NCI-H2107 (cell line): ENCODE measurements around the gene B4GALNT1.
"Not testable (repeated sequence)": the region's sequence is repeated elsewhere in the genome, so short reads cannot be mapped to it uniquely, and the experiment has no call there.

ENCODE experiments used
- DNase-seq: peaks from one replicate; lab custom pipeline; 2025; lab: John Stamatoyannopoulos, UW

B4GALNT1 gene

DNA sequence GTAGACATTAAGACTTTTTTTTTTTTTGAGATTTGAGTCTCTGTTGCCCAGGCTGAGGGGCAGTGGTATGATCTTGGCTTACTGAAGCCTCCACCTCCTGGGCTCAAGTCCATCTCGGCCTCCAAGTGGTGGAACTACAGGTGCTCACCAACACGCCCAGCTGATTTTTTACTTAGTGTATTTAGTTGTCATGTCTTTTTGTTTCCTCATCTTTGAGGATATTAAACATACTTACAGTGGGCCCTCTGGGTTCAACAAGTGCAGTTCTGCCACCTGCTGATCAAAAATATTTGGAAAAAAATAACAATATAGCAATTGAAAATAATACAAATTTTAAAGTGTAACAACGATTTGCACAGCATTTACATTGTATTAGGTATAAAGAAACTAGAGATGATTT lies 4.4 kb upstream of the B4GALNT1 start:
- no peak for DNase-seq

DNA sequence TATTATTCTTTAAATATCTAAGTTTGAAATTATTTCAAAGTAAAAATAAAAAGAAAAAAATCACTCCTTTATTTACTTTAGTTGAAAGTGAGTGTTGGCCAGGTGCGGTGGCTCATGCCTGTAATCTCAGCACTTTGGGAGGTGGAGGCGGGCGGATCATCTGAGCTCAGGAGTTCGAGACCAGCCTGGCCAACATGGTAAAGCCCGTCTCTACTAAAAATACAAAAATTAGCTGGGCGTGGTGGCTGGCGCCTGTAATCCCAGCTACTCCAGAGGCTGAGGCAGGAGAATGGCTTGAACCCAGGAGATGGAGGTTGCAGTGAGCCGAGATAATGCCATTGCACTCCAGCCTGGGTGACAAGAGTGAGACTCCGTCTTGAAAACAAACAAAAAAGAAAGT lies 3.7 kb upstream of the B4GALNT1 start:
- DNase-seq: not testable (repeated sequence)

DNA sequence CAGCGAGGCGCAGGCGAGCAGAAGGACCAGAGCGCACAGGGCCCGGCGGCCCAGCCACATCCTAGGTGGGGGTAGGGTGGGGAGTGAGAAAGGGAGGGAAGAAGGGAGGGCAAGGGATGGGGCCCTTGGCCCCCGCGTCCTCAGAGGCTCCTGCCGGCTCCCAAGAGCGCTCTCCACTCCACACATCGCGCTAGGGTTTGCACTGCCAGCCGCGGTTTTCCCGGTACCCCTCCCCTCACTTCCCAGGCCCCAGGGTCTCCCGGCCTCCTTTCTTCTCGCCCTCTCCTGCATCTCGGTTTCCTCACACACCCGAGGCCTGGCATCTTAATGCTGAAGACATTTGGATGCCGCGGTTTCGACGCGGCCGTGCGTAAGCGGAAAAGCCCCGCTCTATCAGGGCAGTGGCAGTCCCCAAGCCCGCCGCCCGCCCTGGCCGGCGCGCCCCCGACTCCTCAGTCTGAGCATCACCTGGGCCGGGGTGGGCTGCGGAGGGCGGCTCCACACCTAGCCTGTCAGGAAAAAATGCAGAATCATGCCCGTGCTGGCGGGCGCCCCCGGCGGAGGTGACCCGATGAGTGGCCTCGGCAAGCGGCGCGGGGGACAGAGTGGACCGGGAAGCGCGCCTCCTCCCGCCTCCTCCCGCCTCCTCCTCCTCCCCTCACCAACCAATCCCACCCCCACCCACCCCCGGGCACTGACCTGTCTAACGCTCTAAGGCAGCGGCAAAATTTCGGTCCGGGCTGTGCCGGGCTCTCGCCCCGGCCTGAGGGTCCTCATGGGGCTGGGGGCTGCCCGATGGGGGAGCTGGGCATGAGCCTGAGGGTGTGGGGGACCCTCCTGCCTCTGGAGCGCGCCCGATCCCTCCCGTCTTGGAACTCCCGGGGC lies 686 bp downstream of the B4GALNT1 start:
- no peak for DNase-seq

- DNase-seq: no peak
Measured at GRCh38 chr12:57631566-57632072, 1.4 kb downstream of the B4GALNT1 start.

GRCh38 chr12:57630891-57631433 lies 2.0 kb downstream of the B4GALNT1 start:
- no peak for DNase-seq

DNA sequence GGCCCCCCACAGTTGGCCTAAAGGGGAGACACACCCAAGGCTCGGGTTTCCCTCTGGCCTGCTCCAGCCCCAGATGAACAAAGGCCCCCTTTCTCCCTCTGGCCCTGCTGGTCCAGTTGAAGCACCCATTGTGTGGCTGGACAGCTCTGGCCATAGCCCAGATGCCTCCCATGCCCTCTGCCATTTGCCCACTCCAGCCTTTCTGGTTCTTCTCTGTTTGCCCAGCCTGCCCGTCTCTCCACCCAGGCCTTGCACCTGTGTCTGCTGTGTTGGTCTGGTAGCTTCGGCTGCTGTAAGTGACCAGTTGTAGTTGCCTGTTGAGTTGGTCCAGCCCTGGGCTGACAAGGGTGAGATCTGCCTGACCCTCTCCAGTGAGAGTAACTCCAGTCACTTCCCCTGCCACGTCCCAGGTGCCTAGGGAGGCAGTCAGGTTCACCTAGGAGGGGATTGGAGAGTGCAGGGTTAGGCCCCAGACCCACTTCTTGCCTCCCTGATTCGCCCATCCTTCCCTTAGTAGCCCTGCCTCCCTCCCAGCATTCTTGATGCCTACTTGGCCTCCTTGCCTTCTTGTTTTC lies 3.0 kb downstream of the B4GALNT1 start:
- DNase-seq: no peak

DNA sequence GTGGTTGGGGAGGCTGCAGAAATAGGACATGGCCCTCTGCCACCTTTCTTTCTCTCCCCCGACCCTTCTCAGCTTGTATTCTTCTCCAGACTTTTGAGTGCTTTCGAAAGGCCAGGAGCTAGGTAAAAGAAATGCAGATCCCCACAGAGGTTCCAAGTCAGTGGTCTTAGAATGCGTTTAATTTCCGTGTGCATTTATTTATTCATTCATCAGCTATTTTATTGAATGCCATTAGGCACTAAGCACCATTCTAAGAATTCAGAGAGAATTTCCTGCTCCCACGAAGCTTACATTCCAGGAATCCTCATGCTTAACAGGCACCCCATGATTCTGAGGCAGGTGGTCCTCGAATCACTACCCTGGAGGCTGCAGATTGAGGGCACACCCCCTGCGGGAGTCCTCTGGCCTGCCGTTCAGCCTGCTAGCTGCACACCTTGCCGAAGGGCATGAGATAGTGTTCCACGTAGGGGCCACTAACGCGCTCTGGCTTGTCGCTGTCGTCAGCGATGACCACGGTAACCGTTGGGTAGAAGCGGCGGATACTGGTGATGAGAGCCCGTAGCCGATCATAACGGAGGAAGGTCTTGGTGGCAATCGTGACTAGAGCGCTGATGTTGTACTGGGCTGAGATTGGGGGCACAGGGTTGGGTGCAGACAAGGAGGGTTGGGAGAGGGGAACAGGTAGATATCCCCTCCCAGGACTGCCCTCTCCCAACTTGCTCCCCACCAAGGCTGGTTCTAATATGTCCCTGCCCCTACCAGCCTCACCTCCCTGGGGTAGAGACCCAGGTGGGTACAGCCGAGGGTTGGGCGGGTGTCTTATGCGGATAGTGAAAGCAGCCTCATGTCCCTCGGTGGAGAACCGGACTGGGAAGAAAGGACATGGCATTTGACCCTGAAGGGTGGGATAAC lies 4.5 kb downstream of the B4GALNT1 start:
- no peak for DNase-seq

DNA sequence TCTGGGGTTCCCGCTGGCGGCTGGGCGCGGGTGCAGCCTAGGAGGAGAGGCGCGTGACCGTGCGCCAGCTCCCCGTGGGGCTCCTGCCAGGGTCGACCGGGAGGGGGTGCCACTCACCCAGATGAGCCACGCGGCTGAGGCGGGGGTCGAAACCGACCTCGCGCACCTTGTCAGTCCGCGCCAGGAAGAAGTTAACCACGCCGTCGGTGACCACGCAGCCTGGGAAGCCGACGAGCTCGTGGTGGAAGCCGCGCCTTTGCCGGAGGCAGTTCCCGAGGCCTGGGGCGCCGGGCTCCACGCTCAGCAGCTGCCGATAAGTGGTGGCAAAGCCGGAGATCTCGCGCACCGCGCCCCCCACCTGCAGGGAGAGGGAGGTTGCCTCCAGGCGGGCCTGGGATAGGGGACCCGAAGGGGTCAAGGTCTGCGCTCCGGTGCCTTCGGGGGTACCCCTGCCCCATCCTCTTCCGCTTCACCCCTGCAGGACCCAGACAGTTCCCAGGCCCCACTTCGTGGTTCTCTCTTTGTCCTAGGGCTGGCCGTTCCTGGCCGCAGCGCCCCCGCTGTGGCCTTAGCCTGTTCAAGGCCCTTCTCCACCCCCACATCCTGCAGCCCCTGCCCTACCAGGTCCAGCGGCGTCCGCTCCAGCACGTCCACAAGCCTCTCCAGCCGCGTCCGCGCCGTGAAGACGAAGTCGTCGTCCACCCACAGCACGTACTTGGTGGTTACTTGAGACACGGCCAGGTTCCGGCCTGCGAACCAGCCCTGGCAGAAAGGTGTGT lies 5.3 kb downstream of the B4GALNT1 start:
- no peak for DNase-seq

DNA sequence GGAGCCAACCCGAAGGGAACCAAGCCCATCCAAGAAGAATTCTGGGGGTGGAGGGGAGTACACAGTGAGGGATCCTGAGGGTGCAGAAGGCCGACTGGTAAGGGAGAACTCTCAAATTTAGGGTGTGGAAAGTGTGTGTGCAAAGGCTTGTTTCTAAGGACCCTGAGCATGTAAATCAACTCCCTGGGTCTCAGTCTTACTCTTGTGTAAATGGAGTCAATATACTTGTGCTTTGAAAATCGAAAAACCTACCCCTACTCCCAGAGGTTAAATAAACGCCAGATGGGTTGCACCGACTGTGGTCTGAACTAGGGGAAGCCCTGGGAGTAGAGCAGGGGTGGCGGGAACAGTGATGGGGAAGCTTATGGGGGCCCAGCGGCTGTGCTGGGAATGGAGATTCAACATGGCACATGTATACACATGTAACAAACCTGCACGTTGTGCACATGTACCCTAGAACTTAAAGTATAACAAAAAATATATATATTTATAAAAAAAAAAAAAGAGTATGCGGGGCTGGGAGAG lies 6.0 kb downstream of the B4GALNT1 start:
- no peak for DNase-seq

- DNase-seq: no peak
Measured at GRCh38 chr12:57626111-57626920, 6.7 kb downstream of the B4GALNT1 start.

- DNase-seq: no peak
Measured at GRCh38 chr12:57625261-57626032, 7.6 kb downstream of the B4GALNT1 start.

DNA sequence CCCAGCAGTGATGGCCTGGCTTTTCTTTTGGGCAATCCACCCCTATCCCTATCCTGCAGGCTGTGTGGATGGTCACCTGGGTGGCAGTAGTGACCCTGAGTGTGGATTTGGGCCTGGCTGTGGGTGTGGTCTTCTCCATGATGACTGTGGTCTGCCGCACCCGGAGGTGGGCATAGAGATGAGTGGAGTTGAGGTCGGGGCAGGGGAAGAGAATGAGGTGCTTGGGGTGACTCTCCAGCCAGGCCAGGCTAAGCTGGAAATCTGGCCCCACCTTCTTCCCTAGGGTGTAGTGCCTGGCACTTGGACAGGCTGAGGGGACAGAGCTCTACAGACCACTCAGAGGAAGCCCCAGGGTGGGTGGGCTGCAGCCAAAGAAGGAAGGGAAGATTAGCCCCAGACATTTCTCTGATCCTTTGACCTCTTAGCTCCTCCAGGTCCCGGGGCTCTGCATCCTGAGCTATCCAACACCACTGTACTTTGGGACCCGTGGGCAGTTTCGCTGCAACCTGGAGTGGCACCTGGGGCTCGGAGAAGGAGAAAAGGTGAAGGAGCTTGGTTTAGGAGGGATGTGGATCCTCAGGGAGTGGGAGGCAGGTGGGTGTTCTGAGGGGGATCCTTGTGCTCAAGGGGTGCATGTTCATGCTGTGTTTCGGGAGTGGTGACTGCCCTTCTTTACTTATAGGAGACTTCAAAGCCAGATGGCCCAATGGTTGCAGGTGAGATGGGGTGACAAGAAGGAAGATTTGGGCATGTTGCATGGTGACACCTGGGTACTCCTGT lies 8.4 kb downstream of the B4GALNT1 start:
- no peak for DNase-seq

DNA sequence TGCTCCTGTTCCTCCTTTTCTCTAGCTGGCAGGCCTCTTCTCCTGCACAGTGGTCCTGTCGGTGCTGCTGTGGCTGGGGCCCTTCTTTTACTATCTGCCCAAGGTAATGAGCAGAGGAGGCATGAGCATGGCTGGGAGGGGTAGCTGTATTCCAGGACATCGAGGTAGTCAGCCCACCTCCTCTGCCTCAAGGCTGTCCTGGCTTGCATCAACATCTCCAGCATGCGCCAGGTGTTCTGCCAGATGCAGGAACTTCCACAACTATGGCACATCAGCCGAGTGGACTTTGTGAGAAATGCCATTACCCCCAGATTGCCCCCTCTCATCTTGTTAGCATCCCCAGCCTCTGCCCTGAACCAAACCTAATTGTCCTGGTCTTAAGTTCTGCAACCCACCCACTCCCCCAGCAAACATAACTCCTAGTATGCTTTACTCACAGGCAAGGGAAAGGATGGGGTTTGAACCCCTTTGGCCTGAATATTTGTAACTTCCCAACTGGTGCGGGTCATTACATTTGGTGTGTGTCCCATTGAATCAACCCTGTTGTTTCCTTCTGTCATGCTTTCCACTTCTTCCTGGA lies 9.1 kb downstream of the B4GALNT1 start:
- DNase-seq: no peak

- DNase-seq: no peak
Measured at GRCh38 chr12:57623385-57623784, 9.6 kb downstream of the B4GALNT1 start.

DNA sequence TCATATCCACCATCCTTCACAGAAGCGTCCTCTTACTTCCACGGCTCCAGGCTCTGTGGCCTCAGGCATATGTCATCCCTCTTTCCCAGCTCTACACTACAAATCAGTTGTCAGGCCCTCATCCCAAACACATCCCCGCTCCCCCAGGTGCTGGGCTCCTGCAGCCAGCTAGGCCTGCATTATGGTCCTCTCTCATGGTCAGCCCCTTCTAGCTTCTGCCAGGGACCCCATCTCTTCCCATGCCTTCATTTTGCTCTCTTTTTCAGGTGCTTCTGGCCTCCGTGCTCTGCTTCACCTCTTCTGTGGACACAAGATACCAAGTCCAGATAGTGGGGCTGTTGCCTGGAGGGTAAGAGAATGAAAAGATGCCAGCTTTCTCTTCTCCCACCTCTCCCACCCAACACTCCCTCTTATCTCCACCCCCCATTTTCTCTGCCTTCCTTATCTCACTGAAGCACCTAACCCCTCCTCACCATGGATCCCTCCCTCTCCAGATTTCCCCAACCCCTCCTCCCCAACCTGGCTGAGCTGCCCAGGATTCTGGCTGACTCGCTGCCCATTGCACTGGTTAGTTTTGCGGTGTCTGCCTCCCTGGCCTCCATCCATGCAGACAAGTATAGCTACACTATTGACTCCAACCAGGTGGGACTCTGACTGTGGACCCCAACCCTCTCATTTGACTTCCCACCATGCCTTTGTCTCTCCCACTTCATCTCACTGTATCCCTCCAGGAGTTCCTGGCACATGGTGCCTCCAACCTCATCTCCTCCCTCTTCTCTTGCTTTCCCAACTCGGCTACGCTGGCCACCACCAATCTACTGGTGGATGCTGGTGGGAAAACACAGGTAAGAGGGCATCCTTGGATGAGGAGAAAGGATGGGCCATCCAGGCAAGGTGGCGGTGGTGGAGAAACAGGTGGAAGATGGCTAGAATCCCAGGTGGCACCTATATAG lies 10.4 kb downstream of the B4GALNT1 start:
- DNase-seq: no peak

DNA sequence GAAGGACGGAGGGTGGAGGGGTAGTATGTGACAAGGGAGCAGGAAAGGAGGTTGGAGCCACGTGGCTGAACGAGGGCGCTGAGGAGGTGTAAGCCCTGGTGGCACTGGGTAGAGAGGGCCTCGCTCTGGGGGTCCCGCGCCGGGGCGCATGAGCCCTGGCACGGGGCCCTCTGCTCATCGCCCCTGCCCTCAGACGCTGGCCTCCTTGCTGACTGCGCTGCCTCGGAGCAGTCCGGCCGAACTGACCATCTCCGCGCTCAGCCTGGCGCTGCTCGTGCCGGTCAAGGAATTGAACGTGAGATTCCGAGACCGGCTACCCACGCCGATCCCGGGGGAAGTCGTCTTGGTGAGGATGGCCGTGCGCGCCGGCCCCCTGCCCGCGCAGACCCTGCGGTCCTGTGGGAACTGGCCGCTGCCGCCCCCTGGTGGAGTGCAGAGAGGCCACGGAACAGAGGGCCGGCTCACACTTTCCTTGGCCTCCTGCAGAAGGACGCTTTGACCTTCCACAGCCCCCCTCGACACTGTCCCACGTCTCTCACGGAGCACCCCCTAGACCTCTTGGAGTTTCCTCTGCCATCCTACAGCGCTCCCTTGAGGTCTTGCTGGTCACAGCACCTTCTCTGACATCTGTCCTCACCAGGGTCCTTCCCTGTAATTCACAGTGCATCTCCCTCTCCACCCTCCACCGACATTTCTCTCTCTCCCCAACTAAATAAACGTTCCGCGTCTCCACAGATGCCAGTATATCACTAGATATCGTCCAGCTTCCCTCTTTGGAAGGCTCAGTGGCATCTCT lies 11.3 kb downstream of the B4GALNT1 start:
- no peak for DNase-seq
